Esophagus muscularis mucosa (tissue), 4 donors: ENCODE results near the gene SEPTIN10. TPM values are rescaled to one million over a fixed set of nuclear protein-coding genes. Genes with fewer than 3 reads are reported as not detected.

Source experiments
- DNase-seq: peaks from one replicate; pipeline ENCODE4 v3.0.0-alpha.2; 2017; ENCODE audit errors: extremely low spot score
- H3K27ac ChIP-seq, 4 donors: fragments of 200-600 bp; sonication (generic); replicated peaks in 1 of 4; 1 replicate in 3 of 4; 2 replicates in 1 of 4; pipeline ENCODE4 v1.5.1; 2016 to 2019; ENCODE audit warnings: mild to moderate bottlenecking in 1 of 4
- H3K27me3 ChIP-seq, 4 donors: fragments of 200-600 bp; sonication (generic); one replicate each; pipeline versions ENCODE4 v1.5.1 to v1.6.0; 2016 to 2019
- H3K36me3 ChIP-seq, 4 donors: fragments of 200-600 bp; sonication (generic); one replicate each; pipeline ENCODE4 v1.5.1; 2016 to 2019
- H3K4me1 ChIP-seq, 4 donors: fragments of 200-600 bp; sonication (generic); one replicate each; pipeline ENCODE4 v1.5.1; 2016 to 2019
- H3K4me3 ChIP-seq, 4 donors: fragments of 200-600 bp; sonication (generic); 1 replicate in 2 of 4; 2 replicates in 2 of 4; pipeline ENCODE4 v1.5.1; 2016 to 2019; ENCODE audit warnings: mild to moderate bottlenecking in 4 of 4, moderate library complexity in 1 of 4
- H3K9me3 ChIP-seq, 4 donors: fragments of 200-600 bp; sonication (generic); 1 replicate in 3 of 4; 2 replicates in 1 of 4; pipeline ENCODE4 v1.5.1; 2016 to 2019
- EP300 ChIP-seq: sonication (generic); formaldehyde crosslinking; IDR thresholded peaks from one replicate; pipeline ENCODE4 v1.6.1; 2017; ENCODE audit warnings: antibody characterized with exemption
- POLR2A ChIP-seq: fragments of 450-650 bp; IDR thresholded peaks from one replicate; pipeline ENCODE4 v1.6.1; 2017; ENCODE audit warnings: antibody characterized with exemption, moderate library complexity, mild to moderate bottlenecking, low read depth
- POLR2AphosphoS5 ChIP-seq, 2 donors: sonication (generic); formaldehyde crosslinking; IDR thresholded peaks; one replicate each; pipeline ENCODE4 v1.6.1; 2017; ENCODE audit warnings: antibody characterized with exemption in 2 of 2
- WGBS: methylation state at CpG from one replicate; pipeline ENCODE4 v1.1.5; 2018; 5-methylcytosine and 5-hydroxymethylcytosine counted together
- intact Hi-C: fragments of 100-400 bp; cut with DNase I; formaldehyde crosslinking; loops from one replicate; pipeline ENCODE4 v1.15.1; 2023
- total RNA-seq, 4 donors: library from RNA; depleted of rRNA; stranded (reverse); fragments of >200 nt; gene quantifications; one replicate each; pipeline versions ENCODE4 v1.1.0 to v1.2.1, GENCODE V29; 2016
- TF ChIP-seq, protein P1 (sequence below), 3 experiments: fragments of 200-600 bp in 2 of 3; fragments of 450-650 bp in 1 of 3; sonication (generic) in 2 of 3; IDR thresholded peaks; one replicate each; pipeline ENCODE4 v1.5.1; 2017 to 2019; ENCODE audit warnings: antibody characterized with exemption in 3 of 3, mild to moderate bottlenecking in 2 of 3, moderate library complexity in 1 of 3

The SEPTIN10 gene
- total RNA-seq, 4 donors from 2014 or later: 133 to 203 (median 159) TPM

DNA sequence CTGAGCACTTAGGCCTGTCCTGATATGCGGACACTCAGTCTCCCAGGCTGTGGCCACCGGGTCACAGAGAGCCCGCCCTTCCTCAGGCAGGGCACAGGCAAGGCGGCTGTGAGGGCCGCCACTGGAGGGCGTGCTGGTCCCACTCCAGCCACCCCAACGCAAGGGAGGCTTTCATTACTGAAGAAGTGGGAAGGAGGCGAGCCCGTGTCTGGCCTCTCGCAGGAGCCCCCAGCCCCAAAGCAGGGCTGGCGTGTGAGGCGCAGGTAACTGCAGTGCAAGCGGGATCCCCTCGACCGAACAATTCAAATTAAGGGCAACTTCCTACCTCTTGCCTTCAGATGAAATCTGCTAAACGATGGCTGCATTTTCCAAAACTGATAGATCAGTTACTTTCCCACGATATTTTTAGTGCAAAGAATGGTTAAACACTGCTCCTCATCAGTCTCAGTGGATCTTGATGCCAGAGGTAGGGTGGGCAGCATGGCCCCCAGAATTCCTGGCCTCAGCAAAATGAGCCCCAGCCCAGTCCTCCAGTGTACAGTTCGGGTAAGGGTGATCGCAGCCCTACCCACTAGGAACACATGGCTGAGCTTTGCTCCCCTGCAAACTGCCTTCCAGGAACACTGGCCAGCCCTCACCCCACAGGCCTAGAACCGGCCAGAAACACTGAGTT lies 97.2 kb downstream of the SEPTIN10 start:
- H3K9me3 ChIP-seq: no peaks in the 10 kb centered on the region
- TF ChIP-seq, protein P1, sequence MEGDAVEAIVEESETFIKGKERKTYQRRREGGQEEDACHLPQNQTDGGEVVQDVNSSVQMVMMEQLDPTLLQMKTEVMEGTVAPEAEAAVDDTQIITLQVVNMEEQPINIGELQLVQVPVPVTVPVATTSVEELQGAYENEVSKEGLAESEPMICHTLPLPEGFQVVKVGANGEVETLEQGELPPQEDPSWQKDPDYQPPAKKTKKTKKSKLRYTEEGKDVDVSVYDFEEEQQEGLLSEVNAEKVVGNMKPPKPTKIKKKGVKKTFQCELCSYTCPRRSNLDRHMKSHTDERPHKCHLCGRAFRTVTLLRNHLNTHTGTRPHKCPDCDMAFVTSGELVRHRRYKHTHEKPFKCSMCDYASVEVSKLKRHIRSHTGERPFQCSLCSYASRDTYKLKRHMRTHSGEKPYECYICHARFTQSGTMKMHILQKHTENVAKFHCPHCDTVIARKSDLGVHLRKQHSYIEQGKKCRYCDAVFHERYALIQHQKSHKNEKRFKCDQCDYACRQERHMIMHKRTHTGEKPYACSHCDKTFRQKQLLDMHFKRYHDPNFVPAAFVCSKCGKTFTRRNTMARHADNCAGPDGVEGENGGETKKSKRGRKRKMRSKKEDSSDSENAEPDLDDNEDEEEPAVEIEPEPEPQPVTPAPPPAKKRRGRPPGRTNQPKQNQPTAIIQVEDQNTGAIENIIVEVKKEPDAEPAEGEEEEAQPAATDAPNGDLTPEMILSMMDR (IDR thresholded peaks at IDR 0.05): peak; percentile 16 to 47 (median 39)
- no peak for TF ChIP-seq POLR2AphosphoS5 (IDR thresholded peaks at IDR 0.05)
- intact Hi-C loops: loop anchor here (10.0 kb wide), 1 partner anchor 592 kb away; no protein-coding TSS in a partner anchor
- no peak for DNase-seq
- no peak overlapping the region for H3K4me3 ChIP-seq
- H3K4me1 ChIP-seq: peaks cover 13 to 21% (median 17%) of the 10 kb centered on the region in 4 donors
- H3K27ac ChIP-seq: no peak overlapping the region
- H3K36me3 ChIP-seq: no peaks in the 10 kb centered on the region
- H3K27me3 ChIP-seq: no peaks in the 10 kb centered on the region
- WGBS: 73% methylated on average over 17 of the region's 20 CpGs

DNA sequence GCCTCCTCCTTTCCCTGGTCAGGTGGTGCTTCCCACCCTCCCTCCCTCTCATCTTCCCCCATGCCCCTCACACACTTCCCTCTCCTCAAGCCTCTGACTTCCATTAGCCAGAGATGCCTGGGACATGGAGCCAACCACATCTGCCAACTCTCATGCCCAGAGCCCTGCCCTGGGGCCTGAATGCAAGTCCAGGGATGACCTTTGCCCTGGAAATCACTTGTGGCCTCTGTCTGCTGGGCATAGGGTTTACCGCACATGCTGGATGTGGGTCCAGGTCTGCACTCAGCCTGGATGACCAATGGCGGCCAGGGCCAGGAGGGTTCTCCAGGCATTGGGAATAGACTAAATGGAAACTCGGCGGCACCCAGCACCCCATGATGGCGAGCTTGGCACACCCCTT lies 98.9 kb downstream of the SEPTIN10 start:
- peak overlapping the region; percentile 83 to 91 (median 88) for H3K27ac ChIP-seq
- 97% methylated on average over 5 of the region's 5 CpGs for WGBS

GRCh38 chr2:109513749-109514588 lies 99.8 kb downstream of the SEPTIN10 start:
- intact Hi-C loops: loop anchor here (10.0 kb wide), 1 partner anchor 589 kb away; no protein-coding TSS in a partner anchor
- H3K27ac ChIP-seq: peak overlapping the region; percentile 83 to 91 (median 88)

More for the DNA sequence above, 98.9 kb downstream of the SEPTIN10 start:
- Histone ChIP-seq H3K27me3 (no peaks in the 10 kb centered on the region), H3K9me3 (no peaks in the 10 kb centered on the region), H3K36me3 (no peaks in the 10 kb centered on the region), H3K4me3 (no peak overlapping the region), H3K4me1 (peaks cover 13 to 32% (median 21%) of the 10 kb centered on the region in 4 donors)
- TF ChIP-seq POLR2AphosphoS5 (IDR thresholded peaks at IDR 0.05) (no peak), EP300 (no peak), POLR2A (no peak)
- TF ChIP-seq, protein P1 (IDR thresholded peaks at IDR 0.05): no peak
- DNase-seq: no peak
- intact Hi-C loops: loop anchor here (10.0 kb wide), 1 partner anchor 590 kb away; no protein-coding TSS in a partner anchor

DNA sequence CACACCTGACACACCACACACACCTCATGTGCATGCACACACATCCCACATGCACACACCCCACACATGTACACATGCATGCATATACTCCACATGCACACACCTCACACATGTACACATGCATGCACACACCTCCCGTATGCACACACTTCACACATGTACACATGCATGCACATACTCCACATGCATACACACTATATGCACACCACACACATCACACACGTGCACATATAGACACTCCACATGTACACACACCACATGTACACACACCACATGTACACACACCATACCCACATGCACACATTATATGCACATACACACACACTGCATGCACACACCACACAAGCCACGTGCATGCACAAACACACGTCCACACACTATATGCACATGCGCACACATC lies 100.5 kb downstream of the SEPTIN10 start:
- H3K27me3 ChIP-seq: no peaks in the 10 kb centered on the region
- peaks cover 13 to 33% (median 21%) of the 10 kb centered on the region in 4 donors for H3K4me1 ChIP-seq
- 95% methylated on average over 5 of the region's 5 CpGs for WGBS
- TF ChIP-seq, protein P1 (IDR thresholded peaks at IDR 0.05): no peak
- no peak for TF ChIP-seq POLR2A
- TF ChIP-seq EP300: no peak
- TF ChIP-seq POLR2AphosphoS5 (IDR thresholded peaks at IDR 0.05): no peak
- intact Hi-C loops: loop anchor here (10.0 kb wide), 1 partner anchor 588 kb away; no protein-coding TSS in a partner anchor
- H3K27ac ChIP-seq: peak overlapping the region in 2 of 4 donors; percentile 87 to 89
- H3K36me3 ChIP-seq: no peaks in the 10 kb centered on the region
- no peak overlapping the region for H3K4me3 ChIP-seq
- DNase-seq: no peak
- H3K9me3 ChIP-seq: no peaks in the 10 kb centered on the region

More at GRCh38 chr2:109513749-109514588, 99.8 kb downstream of the SEPTIN10 start:
- no peaks in the 10 kb centered on the region for H3K27me3 ChIP-seq
- H3K9me3 ChIP-seq: no peaks in the 10 kb centered on the region
- no peaks in the 10 kb centered on the region for H3K36me3 ChIP-seq
- H3K4me1 ChIP-seq: peaks cover 13 to 33% (median 21%) of the 10 kb centered on the region in 4 donors
- no peak for TF ChIP-seq EP300
- TF ChIP-seq, protein P1 (IDR thresholded peaks at IDR 0.05): no peak
- TF ChIP-seq POLR2AphosphoS5 (IDR thresholded peaks at IDR 0.05): peak; percentile 51 to 63
- 32% methylated on average over 11 of the region's 20 CpGs for WGBS
- DNase-seq: no peak
- H3K4me3 ChIP-seq: peak overlapping the region in 3 of 4 donors; percentile 11 to 27 (median 22)
